ENCODE results near the gene GADL1.

GADL1 gene

DNA sequence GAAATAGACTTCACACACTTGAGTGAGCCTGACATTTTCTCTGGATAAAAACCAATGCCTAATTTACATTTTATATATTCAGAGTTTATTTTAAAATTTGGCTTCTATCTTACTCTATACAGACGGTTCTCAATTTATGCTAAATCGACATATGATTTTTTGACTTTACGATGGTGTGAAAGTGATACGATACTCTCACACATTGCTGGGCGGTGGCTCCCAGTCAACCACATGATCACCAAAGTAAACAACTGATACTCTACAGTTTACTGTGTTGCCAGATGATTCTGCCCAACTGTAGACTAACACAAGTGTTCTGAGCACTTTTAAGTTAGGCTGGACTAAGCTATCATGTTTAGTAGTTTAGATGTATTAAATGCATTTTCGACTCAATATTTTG is 25.1 kb upstream of the GADL1 start:
- no peak for TF ChIP-seq SIN3A (IDR thresholded peaks at IDR 0.05; ENCODE audit: borderline replicate concordance, insufficient read depth, low read length)
- no peak for TF ChIP-seq FOXP2 (optimal IDR thresholded peaks at IDR 0.05; ENCODE audit: borderline replicate concordance, extremely low read depth, extremely low read length, insufficient read depth)
- TF ChIP-seq TAF1 (IDR thresholded peaks at IDR 0.05; ENCODE audit: borderline replicate concordance, insufficient read depth, low read length) = no peak
- TF ChIP-seq, protein P1, sequence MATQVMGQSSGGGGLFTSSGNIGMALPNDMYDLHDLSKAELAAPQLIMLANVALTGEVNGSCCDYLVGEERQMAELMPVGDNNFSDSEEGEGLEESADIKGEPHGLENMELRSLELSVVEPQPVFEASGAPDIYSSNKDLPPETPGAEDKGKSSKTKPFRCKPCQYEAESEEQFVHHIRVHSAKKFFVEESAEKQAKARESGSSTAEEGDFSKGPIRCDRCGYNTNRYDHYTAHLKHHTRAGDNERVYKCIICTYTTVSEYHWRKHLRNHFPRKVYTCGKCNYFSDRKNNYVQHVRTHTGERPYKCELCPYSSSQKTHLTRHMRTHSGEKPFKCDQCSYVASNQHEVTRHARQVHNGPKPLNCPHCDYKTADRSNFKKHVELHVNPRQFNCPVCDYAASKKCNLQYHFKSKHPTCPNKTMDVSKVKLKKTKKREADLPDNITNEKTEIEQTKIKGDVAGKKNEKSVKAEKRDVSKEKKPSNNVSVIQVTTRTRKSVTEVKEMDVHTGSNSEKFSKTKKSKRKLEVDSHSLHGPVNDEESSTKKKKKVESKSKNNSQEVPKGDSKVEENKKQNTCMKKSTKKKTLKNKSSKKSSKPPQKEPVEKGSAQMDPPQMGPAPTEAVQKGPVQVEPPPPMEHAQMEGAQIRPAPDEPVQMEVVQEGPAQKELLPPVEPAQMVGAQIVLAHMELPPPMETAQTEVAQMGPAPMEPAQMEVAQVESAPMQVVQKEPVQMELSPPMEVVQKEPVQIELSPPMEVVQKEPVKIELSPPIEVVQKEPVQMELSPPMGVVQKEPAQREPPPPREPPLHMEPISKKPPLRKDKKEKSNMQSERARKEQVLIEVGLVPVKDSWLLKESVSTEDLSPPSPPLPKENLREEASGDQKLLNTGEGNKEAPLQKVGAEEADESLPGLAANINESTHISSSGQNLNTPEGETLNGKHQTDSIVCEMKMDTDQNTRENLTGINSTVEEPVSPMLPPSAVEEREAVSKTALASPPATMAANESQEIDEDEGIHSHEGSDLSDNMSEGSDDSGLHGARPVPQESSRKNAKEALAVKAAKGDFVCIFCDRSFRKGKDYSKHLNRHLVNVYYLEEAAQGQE (IDR thresholded peaks at IDR 0.05; ENCODE audit: insufficient read depth in 1 of 2, low read depth in 2 of 2, low read length in 2 of 2) = no peak
- no peak for TF ChIP-seq POLR2AphosphoS5 (IDR thresholded peaks at IDR 0.05; ENCODE audit: low read depth, low read length)

DNA sequence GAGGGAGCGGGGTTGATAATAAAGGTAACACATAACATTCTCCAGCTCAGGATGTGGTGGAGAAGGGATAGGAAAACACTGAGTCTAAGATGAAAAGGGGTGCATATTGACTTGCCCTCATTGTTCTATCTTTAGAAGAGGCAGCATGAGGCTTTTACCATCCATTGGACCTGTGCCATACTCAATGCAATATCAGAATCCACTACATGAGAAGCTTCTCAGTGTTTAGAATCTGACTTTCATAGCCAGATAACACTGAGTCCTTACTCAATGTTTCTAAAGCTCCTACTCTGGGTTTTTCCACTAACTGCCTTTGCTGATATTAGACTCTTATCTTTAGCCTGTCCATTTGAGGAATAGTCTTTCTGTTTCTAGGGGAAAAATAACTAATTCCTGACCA is 24.3 kb upstream of the GADL1 start:
- TF ChIP-seq POLR2AphosphoS5 (IDR thresholded peaks at IDR 0.05; ENCODE audit: low read depth, low read length) (no peak), SIN3A (IDR thresholded peaks at IDR 0.05; ENCODE audit: borderline replicate concordance, insufficient read depth, low read length) (no peak), FOXP2 (optimal IDR thresholded peaks at IDR 0.05; ENCODE audit: borderline replicate concordance, extremely low read depth, extremely low read length, insufficient read depth) (no peak), TAF1 (IDR thresholded peaks at IDR 0.05; ENCODE audit: borderline replicate concordance, insufficient read depth, low read length) (no peak)
- TF ChIP-seq, protein P1 (IDR thresholded peaks at IDR 0.05; ENCODE audit: insufficient read depth in 1 of 2, low read depth in 2 of 2, low read length in 2 of 2) = no peak

DNA sequence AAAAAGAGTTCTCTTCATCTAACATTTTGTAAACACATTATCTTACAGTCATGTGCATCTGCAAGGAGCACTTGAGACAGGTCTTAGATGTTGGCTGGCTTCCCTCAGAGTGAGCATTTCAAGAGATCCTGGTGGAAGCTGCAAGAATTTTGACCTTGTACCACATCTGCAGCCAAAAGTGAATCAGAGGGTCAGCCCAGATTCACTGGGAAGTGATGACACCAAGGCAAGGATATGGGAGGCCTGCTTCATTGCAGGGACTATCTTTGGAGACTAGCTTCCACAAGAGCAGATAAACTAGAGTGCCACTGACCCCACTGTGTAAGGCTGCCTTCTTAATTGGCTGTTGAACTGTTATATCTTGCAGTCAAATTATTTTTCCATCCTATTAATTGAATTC is 21.3 kb upstream of the GADL1 start:
- no peak for TF ChIP-seq FOXP2 (optimal IDR thresholded peaks at IDR 0.05; ENCODE audit: borderline replicate concordance, extremely low read depth, extremely low read length, insufficient read depth)
- TF ChIP-seq TAF1 (IDR thresholded peaks at IDR 0.05; ENCODE audit: borderline replicate concordance, insufficient read depth, low read length) = no peak
- TF ChIP-seq POLR2AphosphoS5 (IDR thresholded peaks at IDR 0.05; ENCODE audit: low read depth, low read length) = no peak
- TF ChIP-seq, protein P1 (IDR thresholded peaks at IDR 0.05; ENCODE audit: insufficient read depth in 1 of 2, low read depth in 2 of 2, low read length in 2 of 2) = no peak
- TF ChIP-seq SIN3A (IDR thresholded peaks at IDR 0.05; ENCODE audit: borderline replicate concordance, insufficient read depth, low read length) = no peak

DNA sequence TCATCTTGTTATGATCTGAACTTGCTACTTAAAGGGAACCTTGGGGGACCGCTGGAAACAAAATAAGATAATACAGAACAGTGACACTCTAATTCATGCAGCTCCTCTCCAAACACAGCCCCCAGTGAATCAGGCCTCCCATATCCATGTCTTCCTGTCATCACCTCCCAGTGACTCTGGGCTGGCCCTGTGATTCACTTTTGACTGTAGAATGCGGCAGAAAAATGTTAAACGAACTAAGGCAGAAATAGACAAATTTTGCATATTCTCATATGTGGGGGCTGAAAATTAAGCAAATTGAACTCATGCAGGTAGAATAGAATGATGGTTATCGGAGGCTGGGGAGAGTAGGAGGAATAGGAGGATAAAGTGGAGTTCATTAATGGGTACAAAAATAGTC is 20.2 kb upstream of the GADL1 start:
- TF ChIP-seq SIN3A (IDR thresholded peaks at IDR 0.05; ENCODE audit: borderline replicate concordance, insufficient read depth, low read length) (no peak), FOXP2 (optimal IDR thresholded peaks at IDR 0.05; ENCODE audit: borderline replicate concordance, extremely low read depth, extremely low read length, insufficient read depth) (no peak), TAF1 (IDR thresholded peaks at IDR 0.05; ENCODE audit: borderline replicate concordance, insufficient read depth, low read length) (no peak), POLR2AphosphoS5 (IDR thresholded peaks at IDR 0.05; ENCODE audit: low read depth, low read length) (no peak)
- TF ChIP-seq, protein P1 (IDR thresholded peaks at IDR 0.05; ENCODE audit: insufficient read depth in 1 of 2, low read depth in 2 of 2, low read length in 2 of 2) = no peak

DNA sequence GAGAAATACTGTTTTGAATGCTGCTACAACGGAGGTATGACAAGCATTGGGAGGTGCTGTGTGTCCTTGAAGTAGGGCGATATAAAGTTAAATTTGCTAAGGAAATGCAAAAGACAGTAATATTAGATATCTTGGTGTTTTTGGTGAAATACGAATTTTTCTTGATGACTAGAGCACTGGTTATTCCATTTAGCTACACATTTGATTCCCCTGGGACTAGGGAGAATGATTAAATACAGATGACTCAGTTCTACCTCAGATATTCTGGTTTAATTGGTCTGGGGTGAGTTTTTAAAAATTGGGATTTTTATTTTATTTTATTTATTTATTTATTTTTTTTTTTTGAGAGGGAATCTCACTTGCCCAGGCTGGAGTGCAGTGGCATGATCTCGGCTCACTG is 18.7 kb upstream of the GADL1 start:
- TF ChIP-seq POLR2AphosphoS5 (IDR thresholded peaks at IDR 0.05; ENCODE audit: low read depth, low read length) (no peak), FOXP2 (optimal IDR thresholded peaks at IDR 0.05; ENCODE audit: borderline replicate concordance, extremely low read depth, extremely low read length, insufficient read depth) (no peak), TAF1 (IDR thresholded peaks at IDR 0.05; ENCODE audit: borderline replicate concordance, insufficient read depth, low read length) (no peak)
- TF ChIP-seq, protein P1 (IDR thresholded peaks at IDR 0.05; ENCODE audit: insufficient read depth in 1 of 2, low read depth in 2 of 2, low read length in 2 of 2) = no peak

All from PFSK-1 (cell line).